ENCODE results near the gene KCNMA1.

KCNMA1 gene

DNA sequence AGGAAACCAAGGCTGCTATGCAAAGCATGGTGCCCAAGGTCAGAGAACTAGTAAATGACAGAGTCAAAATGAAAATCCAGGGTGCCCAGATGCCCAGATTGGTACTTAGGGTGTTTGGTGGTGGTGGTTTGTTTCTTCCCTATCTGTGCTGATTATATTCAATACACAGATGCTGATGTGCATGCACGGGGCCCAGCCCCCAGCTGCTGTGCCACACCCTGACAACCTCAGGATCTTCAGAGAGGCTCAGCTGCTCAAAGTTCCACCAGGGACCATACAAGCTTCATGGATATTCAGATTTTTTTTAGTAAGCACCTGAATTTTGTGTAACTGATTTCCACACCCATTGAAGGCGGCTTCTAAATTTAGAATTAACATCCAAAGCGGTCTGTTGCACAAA is 75.6 kb downstream of the KCNMA1 start:
- DNase-seq (ENCODE audit: low read depth in 2 of 2): no peak

DNA sequence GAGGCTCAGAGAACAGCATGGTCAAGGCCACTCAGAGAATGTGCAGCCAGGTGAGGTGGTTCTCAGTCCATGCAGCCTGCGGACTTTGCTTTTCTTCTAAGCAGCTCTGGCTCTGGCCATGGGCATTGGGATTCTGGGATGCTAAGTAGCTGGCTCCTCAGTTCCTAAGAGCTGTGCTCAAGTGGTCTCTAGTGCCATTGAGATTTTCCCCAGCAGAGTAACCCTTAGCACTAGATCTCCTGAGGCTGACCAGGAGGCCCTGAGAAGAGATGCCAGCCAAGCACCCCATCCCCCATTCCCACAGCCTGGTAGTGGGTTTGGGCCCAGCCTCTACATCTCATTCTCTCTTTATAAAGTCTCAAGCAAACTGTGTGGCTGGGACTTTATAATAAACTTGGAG is 77.1 kb downstream of the KCNMA1 start:
- DNase-seq (ENCODE audit: low read depth in 2 of 2): no peak

DNA sequence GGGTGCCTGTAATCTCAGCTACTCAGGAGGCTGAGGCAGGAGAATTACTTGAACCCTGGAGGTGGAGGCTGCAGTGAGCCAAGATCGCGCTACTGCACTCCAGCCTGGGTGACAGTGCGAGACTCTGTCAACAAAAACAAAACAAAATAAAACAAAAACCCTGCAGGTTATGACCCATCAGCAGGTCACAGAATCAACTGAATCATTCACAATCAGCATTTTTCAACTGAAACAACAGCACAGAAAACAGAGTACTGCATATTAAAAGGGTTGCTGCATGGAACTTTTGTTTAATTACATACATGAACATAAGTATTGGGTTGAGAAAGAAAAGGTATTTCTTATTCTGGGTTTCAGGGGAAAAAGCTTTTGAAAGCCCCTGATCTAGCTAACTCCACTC is 77.6 kb downstream of the KCNMA1 start:
- DNase-seq (ENCODE audit: low read depth in 2 of 2): no peak

DNA sequence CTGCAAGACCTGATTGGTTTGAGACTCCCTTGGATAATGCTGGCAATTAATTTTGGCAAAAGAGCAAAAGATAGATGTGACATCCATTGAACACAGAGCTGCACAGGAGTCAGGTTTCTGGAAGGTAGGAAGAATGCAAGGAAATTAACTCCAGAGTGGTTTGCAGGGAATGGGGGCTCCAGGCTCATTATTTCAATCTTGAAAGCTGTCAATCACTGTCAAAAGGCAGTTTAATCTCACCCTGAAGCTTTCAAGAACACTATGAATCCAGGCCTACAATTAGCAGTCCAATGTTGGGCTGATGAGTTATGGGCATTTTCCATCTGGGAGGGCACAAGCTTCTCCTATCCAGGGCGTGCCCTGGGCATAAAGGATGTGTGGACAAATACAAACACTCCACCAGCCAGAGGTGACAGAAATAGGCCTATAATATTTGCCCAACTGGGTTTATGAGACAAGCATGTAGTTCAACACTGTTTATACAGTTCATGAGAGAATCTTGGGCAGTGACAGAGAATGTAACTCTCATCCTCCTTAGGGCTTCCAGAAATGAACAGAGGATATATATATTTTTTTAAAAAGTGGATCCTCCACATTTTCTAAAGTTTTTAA is 80.5 kb downstream of the KCNMA1 start:
- DNase-seq (ENCODE audit: low read depth in 2 of 2): no peak

DNA sequence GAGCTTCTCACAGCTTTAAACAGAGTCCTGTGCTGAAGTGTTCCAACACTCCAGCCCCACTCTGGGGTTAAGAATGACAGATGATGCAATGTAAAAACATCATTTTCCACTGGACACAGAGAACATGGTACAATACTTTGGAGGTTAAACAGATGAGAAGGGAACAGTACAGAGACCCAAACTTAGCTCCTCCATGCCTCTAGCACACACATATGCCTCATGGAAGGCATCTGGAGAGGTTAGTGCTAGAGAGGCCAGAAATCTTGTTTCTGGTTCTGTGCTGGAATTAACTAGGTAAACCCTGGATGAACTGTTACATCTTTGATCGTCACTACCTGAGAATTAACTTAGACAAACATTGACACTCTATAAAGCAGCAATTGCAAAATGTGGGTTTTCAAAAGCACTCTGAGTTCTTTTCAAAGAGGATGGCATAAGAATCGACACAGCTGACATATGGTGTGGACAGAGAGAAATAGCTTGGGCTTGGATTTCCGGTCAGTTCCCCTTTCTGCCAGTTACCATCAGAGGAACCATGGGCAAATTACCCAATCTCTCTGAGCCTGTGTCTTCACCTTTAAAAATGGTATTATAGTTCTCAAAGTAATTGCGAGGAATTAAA is 81.9 kb downstream of the KCNMA1 start:
- DNase-seq (ENCODE audit: low read depth in 2 of 2): no peak

DNA sequence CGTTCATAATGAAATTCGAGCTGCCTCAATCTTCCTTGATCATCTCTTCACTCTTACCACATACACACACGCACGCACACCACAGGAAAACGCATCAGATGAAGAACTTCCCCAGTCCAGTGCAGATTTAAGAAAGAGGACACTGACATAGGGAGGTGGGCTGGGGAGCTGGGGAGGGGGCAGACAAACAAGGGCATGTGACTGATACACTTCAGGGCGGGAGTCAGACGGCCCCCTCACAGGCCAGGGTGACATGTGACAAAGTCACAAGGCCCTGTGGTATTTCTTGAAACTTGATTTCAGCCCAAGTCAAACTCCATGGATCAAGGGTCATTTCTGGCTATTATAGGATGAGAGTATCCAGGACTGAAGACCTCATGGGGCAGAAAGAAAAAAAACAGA is 82.6 kb downstream of the KCNMA1 start:
- DNase-seq (ENCODE audit: low read depth in 2 of 2): no peak

DNA sequence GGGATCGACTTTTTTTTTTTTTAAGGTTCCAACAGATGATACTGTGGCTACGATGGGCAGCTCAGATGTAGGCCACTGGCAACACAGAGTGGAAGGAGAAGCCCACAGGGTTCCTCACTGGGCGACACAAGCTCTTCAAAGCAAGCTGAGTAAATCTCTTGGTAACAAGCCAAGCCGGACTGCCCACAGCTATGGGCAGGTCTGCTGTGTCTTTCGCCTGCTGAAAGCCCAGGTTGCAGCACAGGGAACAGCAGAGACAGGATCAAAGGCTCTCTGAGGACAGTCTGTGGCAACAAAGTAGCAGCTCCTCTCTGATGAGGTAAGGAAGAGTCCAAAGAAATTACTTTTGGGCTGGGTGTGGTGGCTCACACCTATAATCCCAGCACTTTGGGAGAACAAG is 83.6 kb downstream of the KCNMA1 start:
- DNase-seq (ENCODE audit: low read depth in 2 of 2): no peak

DNA sequence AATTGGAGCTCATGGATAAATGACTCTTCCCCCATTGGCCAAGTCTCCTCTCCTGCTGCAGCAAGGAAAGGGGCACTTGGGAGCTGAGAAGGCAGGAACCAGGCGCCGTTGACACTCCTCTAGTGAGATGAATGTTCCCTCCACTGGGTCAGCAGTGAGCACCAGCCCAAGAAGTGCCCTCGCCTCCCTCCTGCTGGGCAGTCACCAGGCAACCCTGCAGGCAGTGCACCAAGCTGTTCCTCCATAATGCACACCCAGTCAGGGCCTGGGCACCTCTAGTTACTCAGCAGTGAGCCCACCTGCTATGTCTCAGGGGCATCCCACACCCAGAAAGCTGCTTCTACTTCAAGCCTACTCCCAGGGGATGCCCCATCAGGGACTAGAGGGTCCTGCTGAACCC is 84.3 kb downstream of the KCNMA1 start:
- DNase-seq (ENCODE audit: low read depth in 2 of 2): no peak

DNA sequence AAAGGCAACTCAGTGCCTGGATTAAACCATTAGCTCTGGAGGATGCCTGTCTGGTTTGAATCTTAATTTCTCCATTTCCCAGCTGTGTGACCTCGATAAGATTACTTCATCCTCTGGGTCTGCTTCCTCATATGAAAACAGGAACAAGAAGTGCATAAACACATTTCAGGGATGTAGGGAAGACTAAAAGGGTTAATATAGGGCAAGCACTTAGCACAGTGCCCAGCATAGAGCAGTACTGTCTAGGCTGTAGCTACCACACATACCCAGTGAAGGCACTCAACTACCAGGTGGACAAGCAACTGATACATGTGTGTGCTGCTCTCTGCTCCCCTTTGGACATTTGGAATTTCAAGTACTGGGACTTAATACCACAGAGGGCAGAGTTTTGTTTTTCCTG is 85.4 kb downstream of the KCNMA1 start:
- DNase-seq (ENCODE audit: low read depth in 2 of 2): no peak

DNA sequence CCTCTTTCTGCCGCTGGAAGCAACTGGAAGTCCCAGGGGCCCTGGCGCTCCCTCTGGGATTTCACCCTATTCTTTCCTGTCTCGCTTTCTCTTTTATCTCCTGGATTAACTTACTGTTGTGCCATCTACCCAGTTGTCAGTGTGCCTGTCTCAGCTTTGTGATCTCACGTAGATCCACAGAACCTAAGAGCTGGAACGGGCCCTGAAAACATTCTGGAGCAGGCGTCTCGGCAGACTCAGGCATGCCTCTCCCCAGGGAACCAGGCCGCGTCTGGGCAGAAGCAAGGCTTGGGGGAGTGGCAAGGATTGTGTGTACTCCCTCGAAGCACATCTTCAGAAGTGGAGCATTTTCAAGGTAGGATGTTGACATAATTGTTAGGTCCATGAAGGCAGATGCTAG is 87.2 kb downstream of the KCNMA1 start:
- DNase-seq (ENCODE audit: low read depth in 2 of 2): no peak

DNA sequence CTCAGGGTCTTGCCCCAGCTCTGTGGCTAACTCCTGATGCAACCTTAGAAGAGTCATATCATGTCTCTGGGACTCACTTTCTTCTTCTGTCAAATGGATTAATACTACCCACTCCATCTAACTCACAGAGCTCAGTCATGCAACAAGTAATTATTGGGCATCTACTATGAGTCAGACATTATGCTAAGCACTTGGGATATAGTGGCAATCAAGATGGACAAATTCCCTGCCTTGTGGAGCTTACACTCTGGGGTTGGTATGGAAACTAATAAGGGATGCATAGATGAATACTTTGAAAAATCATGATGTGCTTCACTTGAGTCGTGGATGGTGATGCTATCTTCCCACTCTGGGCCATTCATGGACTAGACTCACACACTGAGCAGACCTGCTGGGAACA is 88.9 kb downstream of the KCNMA1 start:
- DNase-seq (ENCODE audit: low read depth in 2 of 2): no peak

DNA sequence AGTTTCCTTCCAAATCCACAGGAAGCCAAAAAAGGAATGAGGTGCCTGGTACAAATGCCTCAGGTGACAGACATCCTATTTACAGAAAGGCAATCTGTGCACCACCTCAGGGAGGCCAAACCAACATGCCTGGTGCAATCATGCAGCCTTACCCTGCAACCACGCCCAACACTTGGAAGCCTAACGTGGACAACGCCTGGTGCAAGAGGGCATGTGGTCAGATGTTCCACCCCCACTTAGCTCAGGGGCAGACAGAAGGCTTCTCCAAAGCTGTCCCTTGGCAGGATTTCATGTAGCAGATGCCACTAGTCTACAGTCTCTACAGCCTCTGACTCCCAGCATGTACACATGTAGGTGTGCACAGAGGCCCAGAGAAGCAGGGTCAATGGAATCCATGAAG is 89.5 kb downstream of the KCNMA1 start:
- no peak for DNase-seq (ENCODE audit: low read depth in 2 of 2)

DNA sequence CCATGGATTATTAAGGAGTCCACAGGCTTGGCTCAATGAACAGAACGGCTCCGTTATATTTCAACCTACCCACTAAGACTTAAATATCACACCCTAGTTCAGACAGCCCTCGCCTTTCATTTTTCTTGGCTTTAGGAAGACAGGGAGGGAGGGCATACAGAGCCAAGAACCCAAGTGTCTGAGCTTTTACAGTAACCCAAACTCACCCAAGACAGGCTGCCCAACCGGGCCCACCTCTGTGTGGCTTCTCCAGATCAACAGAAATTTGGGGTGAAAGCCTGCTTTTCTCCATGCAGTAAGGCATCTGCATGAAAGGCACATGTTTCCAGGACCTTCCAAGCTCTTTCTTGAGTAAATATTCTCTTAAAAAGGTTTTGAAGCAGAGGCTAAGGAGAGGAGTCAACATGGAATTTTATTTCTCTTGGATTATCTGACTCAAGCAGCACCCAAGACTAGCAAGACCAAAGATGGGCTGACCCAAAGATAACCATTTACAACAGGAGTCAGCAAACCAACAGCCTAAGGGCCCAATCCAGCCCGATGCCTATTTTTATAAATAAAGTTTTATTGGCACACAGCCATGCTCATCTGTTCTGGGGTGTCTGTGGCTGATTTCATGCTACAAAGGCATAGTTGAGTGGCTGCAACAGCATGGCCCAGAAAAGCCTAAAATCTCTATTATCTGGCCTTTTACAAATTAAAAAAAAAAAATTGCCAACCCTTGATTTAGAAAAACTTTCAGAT is 90.1 kb downstream of the KCNMA1 start:
- DNase-seq (ENCODE audit: low read depth in 2 of 2): no peak

DNA sequence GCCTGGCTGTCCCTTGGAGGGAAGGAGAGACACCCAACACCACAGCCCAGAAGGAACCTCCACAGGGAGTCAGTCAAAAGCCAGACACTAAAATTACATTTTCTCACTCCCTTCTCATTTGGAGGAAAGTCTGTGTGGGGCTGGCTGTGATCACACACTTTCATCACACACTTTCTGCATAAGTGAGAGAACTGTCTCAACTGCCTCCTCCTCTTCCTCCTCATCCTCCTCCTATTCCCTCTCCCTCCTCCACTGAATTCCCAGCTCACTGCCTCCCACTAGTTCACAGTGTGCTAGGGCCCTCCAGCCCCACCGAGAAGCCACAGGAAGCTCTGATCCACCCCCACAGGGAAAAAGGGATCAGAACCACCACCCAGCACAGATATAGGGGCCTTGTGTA is 91.6 kb downstream of the KCNMA1 start:
- no peak for DNase-seq (ENCODE audit: low read depth in 2 of 2)

DNA sequence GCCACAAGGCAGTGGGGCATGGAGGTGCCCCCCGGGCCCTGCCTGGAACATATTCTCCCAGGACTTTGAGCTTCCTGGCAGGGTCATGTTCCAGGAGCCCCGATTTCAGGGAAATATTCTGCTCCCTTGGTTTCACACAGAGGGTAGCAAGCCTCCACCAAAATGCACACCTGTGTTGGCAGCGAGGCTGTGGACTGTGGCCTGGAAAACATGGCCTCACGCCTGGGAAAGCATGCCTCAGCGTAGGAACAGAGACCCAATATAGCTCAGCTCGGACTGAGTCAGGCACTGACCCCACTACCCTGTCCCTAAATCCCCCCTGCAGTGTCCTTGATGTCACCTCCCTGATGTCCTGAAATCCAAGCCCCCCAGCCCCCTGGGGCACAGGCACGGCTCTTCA is 92.0 kb downstream of the KCNMA1 start:
- no peak for DNase-seq (ENCODE audit: low read depth in 2 of 2)

DNA sequence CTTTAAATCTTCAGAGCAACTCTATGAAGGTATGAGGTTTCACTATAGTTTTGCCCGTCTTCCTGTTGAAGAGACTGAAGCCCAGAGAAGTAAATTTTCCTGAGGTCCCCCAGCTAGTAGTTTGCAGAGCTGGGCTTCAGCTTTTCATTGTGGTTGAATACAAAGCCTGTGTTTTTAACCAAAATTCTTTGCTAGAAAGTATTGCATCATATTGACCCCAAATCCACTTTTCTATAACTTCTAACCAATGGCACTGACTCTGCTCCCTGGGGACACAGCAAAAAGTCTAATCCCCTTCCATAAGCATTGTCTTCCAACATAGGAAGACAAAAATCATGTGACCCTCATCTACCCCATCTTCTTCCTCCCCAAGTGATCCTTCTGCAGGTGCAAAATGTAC is 93.0 kb downstream of the KCNMA1 start:
- DNase-seq (ENCODE audit: low read depth in 2 of 2): no peak

DNA sequence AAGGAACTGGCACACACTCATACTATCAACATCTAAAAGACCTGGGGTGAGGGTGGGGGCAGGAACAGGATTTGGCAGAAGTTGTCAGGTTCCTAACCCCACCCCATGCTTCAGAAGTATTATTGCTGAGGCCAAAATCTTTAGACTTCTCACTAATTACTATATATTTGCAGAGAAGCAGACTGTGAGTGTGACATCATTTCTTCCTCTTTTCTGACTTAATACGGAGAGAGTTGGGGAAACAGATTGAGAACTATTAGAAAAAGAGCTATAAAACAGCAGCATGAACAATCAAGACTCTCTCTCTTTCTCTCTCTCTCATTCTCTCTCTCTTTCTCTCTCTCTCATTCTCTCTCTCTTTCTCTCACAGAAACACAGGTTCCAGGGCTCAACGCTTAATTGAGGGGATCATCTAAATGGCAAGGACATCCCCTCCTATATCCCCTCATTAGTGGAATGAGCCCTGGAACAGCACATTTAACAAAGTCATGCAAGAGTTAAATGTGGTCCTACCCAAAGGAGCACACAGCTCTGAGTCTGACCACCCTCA is 94.8 kb downstream of the KCNMA1 start:
- no peak for DNase-seq (ENCODE audit: low read depth in 2 of 2)

DNA sequence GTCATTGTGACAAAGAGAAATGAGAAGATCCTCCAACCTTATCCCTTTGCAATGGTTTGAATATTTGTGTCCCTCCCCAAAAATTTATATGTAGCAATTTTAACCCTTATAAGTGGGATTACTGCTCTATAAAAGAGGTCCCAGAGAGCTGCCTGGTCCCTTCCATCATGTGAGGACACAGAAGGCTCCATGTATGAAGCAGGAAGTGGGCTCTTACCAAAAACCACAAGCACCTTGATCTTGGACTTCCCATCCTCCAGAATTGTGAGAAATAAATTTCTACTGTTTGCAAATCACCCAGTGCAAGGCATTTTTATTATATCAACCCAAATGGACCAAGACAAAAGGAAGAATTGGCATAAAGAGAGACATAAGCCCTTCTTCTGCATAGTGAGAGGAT is 95.7 kb downstream of the KCNMA1 start:
- no peak for DNase-seq (ENCODE audit: low read depth in 2 of 2)

DNA sequence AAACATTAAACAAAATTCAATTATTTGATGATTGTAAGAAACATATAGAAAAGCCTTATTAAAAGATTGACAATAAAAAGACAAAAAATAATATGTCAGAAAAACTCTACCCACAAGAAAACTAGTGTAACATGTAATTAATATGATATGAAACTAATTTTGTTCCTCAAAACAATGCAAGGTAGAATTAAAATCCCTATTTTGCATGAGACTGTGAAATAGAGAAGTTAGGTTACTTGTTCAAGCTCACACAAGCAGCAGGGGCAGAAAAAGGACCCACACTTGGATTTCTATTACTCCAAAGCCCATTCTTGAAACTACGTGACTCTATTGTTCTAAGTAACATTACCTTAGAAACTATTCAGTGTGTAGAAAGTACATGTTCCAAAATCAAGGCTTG is 96.4 kb downstream of the KCNMA1 start:
- DNase-seq (ENCODE audit: low read depth in 2 of 2): no peak

DNA sequence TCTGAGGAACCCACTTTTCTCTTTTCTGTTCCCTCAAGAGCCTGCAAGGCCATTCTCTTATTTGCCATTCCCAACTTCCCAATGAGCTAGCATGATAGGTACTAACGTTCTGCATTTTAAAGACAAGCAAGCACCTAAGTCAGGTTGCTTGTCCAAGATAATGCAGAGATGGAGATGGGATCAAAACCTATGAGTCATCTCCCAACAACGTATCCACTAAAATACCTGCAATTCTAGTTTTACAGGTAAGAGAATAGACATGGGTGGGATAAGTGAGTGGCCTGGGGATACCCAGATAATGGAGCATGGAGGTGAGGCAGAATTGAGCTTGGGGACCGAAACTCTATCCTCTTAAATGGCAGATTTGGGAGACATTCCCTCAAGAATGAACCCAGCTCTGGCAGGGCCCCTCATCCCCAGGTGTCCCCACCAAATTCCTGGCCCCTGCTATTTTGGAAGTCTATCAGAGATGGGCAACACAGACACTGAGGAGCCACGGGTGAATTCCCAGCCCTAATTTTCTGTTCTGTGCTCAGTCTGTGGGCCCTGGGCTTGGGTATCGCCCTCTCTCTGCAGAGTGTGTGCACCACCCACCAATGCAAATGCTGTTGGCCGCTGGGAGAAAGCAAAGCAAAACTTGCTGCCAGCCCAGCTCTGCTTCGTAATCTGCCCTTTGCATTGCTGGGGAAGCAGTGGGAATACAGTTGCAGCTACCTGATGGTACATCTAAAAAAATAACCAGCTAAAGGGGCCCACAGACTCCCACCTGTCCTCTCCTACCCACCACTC is 98.3 kb downstream of the KCNMA1 start:
- DNase-seq (ENCODE audit: low read depth in 2 of 2): no peak

DNA sequence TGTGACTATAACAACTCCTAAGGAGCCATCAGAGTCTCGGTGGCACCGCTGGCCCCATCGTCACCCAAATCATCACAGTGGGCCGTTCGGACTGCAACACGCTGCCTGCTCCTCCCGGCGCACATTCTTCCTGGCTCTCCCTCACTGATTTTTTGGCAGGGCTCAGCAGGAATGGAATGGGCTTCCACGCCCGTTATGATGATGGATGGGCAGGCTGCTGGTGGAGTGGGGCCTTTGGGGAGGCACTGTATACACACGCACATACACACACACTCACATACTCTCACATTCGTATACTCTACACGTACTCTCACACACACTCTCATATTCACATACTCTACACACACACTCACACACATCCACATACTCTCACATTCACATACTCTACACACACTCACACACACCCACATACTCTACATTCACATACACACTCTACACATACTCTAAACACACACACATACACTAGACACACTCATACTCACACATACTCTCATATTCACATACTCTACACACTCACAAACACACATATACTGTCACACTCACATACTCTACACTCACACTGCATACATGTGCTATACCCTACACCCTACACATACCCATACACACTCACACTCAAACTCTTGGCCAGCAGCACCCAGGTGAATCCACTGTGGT is 99.8 kb downstream of the KCNMA1 start:
- no peak for DNase-seq (ENCODE audit: low read depth in 2 of 2)

DNA sequence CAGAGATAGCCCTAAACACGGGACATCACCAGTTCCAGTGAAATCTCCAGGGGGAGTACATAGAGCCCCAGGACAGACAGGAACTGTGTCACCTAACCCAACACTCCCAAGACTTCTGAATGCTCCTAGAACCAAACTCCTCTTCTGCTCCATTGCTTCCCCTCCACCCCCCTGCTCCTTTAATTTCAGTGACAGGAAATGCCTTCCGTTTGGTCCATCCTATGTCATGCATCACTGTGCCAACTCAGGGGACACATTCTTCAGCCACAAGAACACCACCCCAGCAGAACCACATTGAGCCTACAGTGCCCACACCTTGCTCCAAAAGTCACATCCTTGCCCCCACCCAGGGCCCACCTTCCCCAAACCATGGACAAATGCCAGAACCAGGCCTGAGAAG is 100.5 kb downstream of the KCNMA1 start:
- DNase-seq (ENCODE audit: low read depth in 2 of 2): no peak

Data from stimulated activated CD4-positive, alpha-beta T cell treated with anti-CD3 and anti-CD28 coated beads, Interleukin-1b, Interleukin-23, amount 100 ng/mL, for 4 hours (primary cell).